ENCODE measurements around the gene BANK1. TPM values are rescaled to one million over a fixed set of nuclear protein-coding genes. Genes with fewer than 3 reads are reported as not detected.

Gene BANK1
- total RNA-seq, 4 donors from 2014 or later, result 0.34 to 2.1 (median 0.89) TPM

DNA sequence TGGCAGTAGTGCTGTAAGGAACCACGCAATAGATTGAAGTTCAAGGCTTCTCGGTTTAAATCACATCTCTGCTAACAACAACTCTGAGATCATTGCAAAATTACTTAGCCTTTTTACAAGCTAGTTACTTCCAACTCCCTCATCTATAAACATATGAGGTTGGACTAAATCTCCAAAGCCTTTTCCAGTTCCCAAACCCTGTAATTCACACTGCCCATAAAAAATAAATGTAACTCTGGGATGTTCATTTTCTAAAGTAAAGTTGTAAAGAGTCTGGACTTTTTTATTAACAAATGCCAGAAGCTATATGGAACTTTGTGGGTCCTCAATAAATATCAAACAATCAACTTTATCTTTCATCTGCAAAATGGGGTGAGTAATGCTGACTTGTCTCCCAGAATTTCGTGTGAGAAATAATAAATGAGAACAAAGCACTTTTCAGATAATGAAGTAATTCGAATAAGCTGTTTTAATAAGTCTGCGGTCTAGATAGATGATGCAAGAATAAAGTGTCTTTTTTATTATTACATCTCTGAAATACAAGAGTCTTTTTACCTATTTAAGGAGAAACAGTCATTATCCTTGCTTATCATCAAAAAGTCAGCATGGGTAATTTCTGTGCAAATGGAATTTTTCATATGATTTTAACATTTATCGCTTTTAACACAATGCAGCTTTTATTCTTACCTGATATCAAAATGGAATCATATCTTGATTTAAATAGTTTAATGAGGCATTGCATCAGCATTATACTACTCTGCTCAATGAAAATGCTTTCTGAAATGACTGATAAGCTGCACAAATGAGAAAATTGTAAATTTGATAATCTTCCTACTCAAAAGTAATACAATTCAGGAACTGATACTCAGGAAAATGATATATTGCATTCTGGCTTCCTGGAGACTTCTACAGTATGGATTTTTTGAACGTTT, 252.6 kb downstream of the BANK1 start:
- DNase-seq (ENCODE audit: low spot score in 2 of 2), result no peak
- Histone ChIP-seq H3K4me3 (no peak overlapping the region), H3K9me3 (no peaks in the 10 kb centered on the region), H3K27me3 (no peaks in the 10 kb centered on the region), H3K4me1 (no peaks in the 10 kb centered on the region), H3K27ac (no peak overlapping the region), H3K36me3 (no peaks in the 10 kb centered on the region)
- 69% methylated on average over 7 of the region's 7 CpGs for WGBS
- TF ChIP-seq POLR2A (IDR thresholded peaks at IDR 0.05) (no peak), EP300 (IDR thresholded peaks at IDR 0.05) (no peak), CTCF (IDR thresholded peaks at IDR 0.05) (no peak), POLR2AphosphoS5 (IDR thresholded peaks at IDR 0.05) (no peak)

GRCh38 chr4:102047616-102048015, 257.1 kb downstream of the BANK1 start:
- Histone ChIP-seq H3K9me3 (no peaks in the 10 kb centered on the region), H3K36me3 (no peaks in the 10 kb centered on the region), H3K4me1 (no peaks in the 10 kb centered on the region), H3K4me3 (no peak overlapping the region), H3K27me3 (no peaks in the 10 kb centered on the region), H3K27ac (no peak overlapping the region)
- no peak for TF ChIP-seq POLR2A (IDR thresholded peaks at IDR 0.05)
- no peak for TF ChIP-seq CTCF (IDR thresholded peaks at IDR 0.05)
- no peak for TF ChIP-seq POLR2AphosphoS5 (IDR thresholded peaks at IDR 0.05)
- TF ChIP-seq EP300 (IDR thresholded peaks at IDR 0.05), result no peak
- 52% methylated on average over 2 of the region's 2 CpGs for WGBS
- DNase-seq (ENCODE audit: low spot score in 2 of 2), result no peak

DNA sequence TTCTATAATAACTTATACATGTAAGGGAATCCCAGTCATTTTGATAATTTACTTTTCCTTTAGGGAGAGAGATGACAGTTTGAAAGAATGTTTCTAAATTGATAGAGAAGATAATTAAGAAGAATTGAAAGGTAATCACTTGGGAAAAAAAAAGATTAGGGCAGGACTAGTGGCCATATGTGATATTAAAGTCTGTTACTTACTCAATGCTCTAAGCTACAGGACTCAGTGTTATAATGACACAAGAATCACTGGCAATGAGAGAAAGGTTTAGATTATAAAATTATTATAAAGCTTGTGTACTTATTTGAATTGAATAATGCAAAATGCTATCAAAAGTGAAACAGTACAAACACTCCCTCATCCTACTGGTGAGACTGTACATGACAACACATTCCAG, 265.3 kb downstream of the BANK1 start:
- Histone ChIP-seq H3K36me3 (no peaks in the 10 kb centered on the region), H3K27me3 (no peaks in the 10 kb centered on the region), H3K9me3 (no peaks in the 10 kb centered on the region), H3K4me3 (no peak overlapping the region), H3K4me1 (no peaks in the 10 kb centered on the region), H3K27ac (no peak overlapping the region)
- DNase-seq (ENCODE audit: low spot score in 2 of 2), result no peak
- no peak for TF ChIP-seq EP300 (IDR thresholded peaks at IDR 0.05)
- no peak for TF ChIP-seq POLR2A (IDR thresholded peaks at IDR 0.05)
- TF ChIP-seq POLR2AphosphoS5 (IDR thresholded peaks at IDR 0.05), result no peak
- TF ChIP-seq CTCF (IDR thresholded peaks at IDR 0.05), result no peak

- H3K4me3 ChIP-seq, result no peak overlapping the region
- H3K9me3 ChIP-seq, result no peaks in the 10 kb centered on the region
- WGBS, result 94% methylated on average over 4 of the region's 4 CpGs
- no peak overlapping the region for H3K27ac ChIP-seq
- no peaks in the 10 kb centered on the region for H3K27me3 ChIP-seq
- H3K36me3 ChIP-seq, result no peaks in the 10 kb centered on the region
- no peak for DNase-seq (ENCODE audit: low spot score in 2 of 2)
- TF ChIP-seq POLR2A (IDR thresholded peaks at IDR 0.05) (no peak), CTCF (IDR thresholded peaks at IDR 0.05) (no peak), EP300 (IDR thresholded peaks at IDR 0.05) (no peak), POLR2AphosphoS5 (IDR thresholded peaks at IDR 0.05) (no peak)
- no peaks in the 10 kb centered on the region for H3K4me1 ChIP-seq
Observed at GRCh38 chr4:102057122-102057521, 266.6 kb downstream of the BANK1 start.

- 86% methylated on average over 1 of the region's 1 CpG for WGBS
- TF ChIP-seq CTCF (IDR thresholded peaks at IDR 0.05) (no peak), POLR2AphosphoS5 (IDR thresholded peaks at IDR 0.05) (no peak), EP300 (IDR thresholded peaks at IDR 0.05) (no peak)
- Histone ChIP-seq H3K36me3 (no peaks in the 10 kb centered on the region), H3K4me1 (no peaks in the 10 kb centered on the region), H3K4me3 (no peak overlapping the region), H3K27ac (no peak overlapping the region), H3K9me3 (no peaks in the 10 kb centered on the region), H3K27me3 (no peaks in the 10 kb centered on the region)
- DNase-seq (ENCODE audit: low spot score in 2 of 2), result no peak
Observed at GRCh38 chr4:102061133-102061532, 270.6 kb downstream of the BANK1 start.
